HepG2 (cell line): ENCODE results near the gene LANCL3. TPM values are rescaled to one million over a fixed set of nuclear protein-coding genes. Genes with fewer than 3 reads are reported as not detected.

Experiments used
- ATAC-seq: fragments of 200-7000 bp; cut with Tn5 transposase; 3 replicates; pipeline ENCODE4 v1.9.1; 2020; ENCODE audit warnings: mild to moderate bottlenecking, moderate library complexity
- BruUV-seq: library from RNA; stranded (reverse); fragments of 400-500 nt; replicated peaks from 2 replicates; lab custom pipeline; 2021; lab: Mats Ljungman, UMichigan
- CTCF ChIA-PET: fragments of 300-600 bp; formaldehyde crosslinking; extraction: SDS; loops from one replicate; lab custom pipeline; 2021; ENCODE audit warnings: low total read pairs, inconsistent platforms, low intra/inter-chr PET ratio; lab: Yijun Ruan, JAX
- POLR2A ChIA-PET: fragments of 350-600 bp; sonication (Branson Sonifier 250); formaldehyde crosslinking; loops from one replicate; lab custom pipeline; 2020; ENCODE audit warnings: antibody characterized with exemption, inconsistent platforms; lab: Yijun Ruan, JAX
- DNase-seq: peaks from one replicate; pipeline ENCODE4 v3.0.0-alpha.2; 2015; ENCODE audit warnings: low spot score
- FAIRE-seq: peaks from 3 replicates; lab custom pipeline; 2011; peaks lifted over from hg19 to GRCh38; lab: Jason Lieb, UNC
- H2AFZ ChIP-seq: one replicate; pipeline ENCODE4 v1.6.1; 2011; ENCODE audit warnings: low read length, inconsistent platforms
- H3K27ac ChIP-seq: fragments of 300-600 bp; 3 replicates; pipeline ENCODE4 v1.8.0; 2011; ENCODE audit warnings: mixed run types, mild to moderate bottlenecking, mixed read lengths, low read length, inconsistent platforms; ENCODE audit not compliant: insufficient read depth; ENCODE audit errors: extremely low read length
- H3K27me3 ChIP-seq, 2 experiments: fragments of 200-600 bp in 1 of 2; 2 replicates in 1 of 2; 3 replicates in 1 of 2; pipeline versions ENCODE4 v1.6.0 to v1.8.0; 2011; ENCODE audit warnings: low read length in 2 of 2, mild to moderate bottlenecking in 2 of 2, moderate library complexity in 2 of 2, inconsistent platforms in 1 of 2; ENCODE audit not compliant: insufficient read depth in 2 of 2, control insufficient read depth in 1 of 2
- H3K36me3 ChIP-seq, 2 experiments: fragments of 200-600 bp in 1 of 2; replicated peaks in 1 of 2; 2 replicates in 1 of 2; 3 replicates in 1 of 2; pipeline versions ENCODE4 v1.5.1 to v1.8.0; 2011; ENCODE audit warnings: low read length in 2 of 2, inconsistent platforms in 1 of 2; ENCODE audit not compliant: insufficient read depth in 2 of 2, control insufficient read depth in 1 of 2
- H3K4me1 ChIP-seq: 2 replicates; pipeline ENCODE4 v1.5.1; 2012; ENCODE audit warnings: low read length, inconsistent platforms; ENCODE audit not compliant: insufficient read depth
- H3K4me2 ChIP-seq: 2 replicates; pipeline ENCODE4 v1.6.0; 2011; ENCODE audit warnings: low read depth, low read length, inconsistent platforms
- H3K4me3 ChIP-seq, 3 experiments: fragments of 200-600 bp in 1 of 3; sonication (generic), shearing (Covaris generic) in 1 of 3; replicated peaks in 1 of 3; 2 replicates each; pipeline ENCODE4 v1.5.1; 2011 to 2016; ENCODE audit warnings: low read length in 3 of 3, inconsistent platforms in 2 of 3, low read depth in 2 of 3, mild to moderate bottlenecking in 2 of 3, control low read depth in 1 of 3, mixed read lengths in 1 of 3; ENCODE audit not compliant: insufficient read depth in 1 of 3
- H3K79me2 ChIP-seq: one replicate; pipeline ENCODE4 v1.6.1; 2011; ENCODE audit warnings: low read length, inconsistent platforms; ENCODE audit not compliant: insufficient read depth
- H3K9ac ChIP-seq: 2 replicates; pipeline ENCODE4 v1.6.0; 2011; ENCODE audit warnings: mild to moderate bottlenecking, low read depth, low read length, inconsistent platforms; ENCODE audit not compliant: insufficient read depth
- H3K9me3 ChIP-seq: 2 replicates; pipeline ENCODE4 v1.5.1; 2012; ENCODE audit warnings: mild to moderate bottlenecking, low read length
- H4K20me1 ChIP-seq: 2 replicates; pipeline ENCODE4 v1.6.0; 2011; ENCODE audit warnings: inconsistent platforms, mild to moderate bottlenecking, low read length, moderate library complexity; ENCODE audit not compliant: insufficient read depth
- CEBPB ChIP-seq: IDR thresholded peaks from 2 replicates; pipeline ENCODE4 v1.6.1; 2011; ENCODE audit warnings: low read depth, low read length, improper control_type of control experiment, borderline replicate concordance
- NCOR1 ChIP-seq: fragments of 200-600 bp; sonication (generic); IDR thresholded peaks from 2 replicates; pipeline ENCODE4 v1.7.0; 2017; ENCODE audit warnings: antibody characterized with exemption, low read length, borderline replicate concordance
- ZKSCAN8 ChIP-seq: IDR thresholded peaks from 2 replicates; pipeline ENCODE4 v1.6.1; 2016; ENCODE audit warnings: borderline replicate concordance, missing genetic modification reagents, missing compliant biosample characterization
- ZNF10 ChIP-seq: sonication (generic); formaldehyde crosslinking; IDR thresholded peaks from 2 replicates; pipeline ENCODE4 v1.4.0; 2020; ENCODE audit warnings: mild to moderate bottlenecking, low read depth, missing genetic modification reagents, borderline replicate concordance
- ZNF446 ChIP-seq: sonication (generic); formaldehyde crosslinking; IDR thresholded peaks from 2 replicates; pipeline ENCODE4 v1.5.0; 2020; ENCODE audit warnings: mild to moderate bottlenecking, missing genetic modification reagents
- ZNF567 ChIP-seq: sonication (generic); formaldehyde crosslinking; IDR thresholded peaks from 2 replicates; pipeline ENCODE4 v1.8.1; 2023; ENCODE audit warnings: mild to moderate bottlenecking, missing genetic modification reagents, borderline replicate concordance
- ZNF570 ChIP-seq: sonication (generic); formaldehyde crosslinking; IDR thresholded peaks from 2 replicates; pipeline ENCODE4 v1.4.0; 2020; ENCODE audit warnings: mild to moderate bottlenecking, missing genetic modification reagents, borderline replicate concordance
- ZNF607 ChIP-seq: sonication (generic); formaldehyde crosslinking; IDR thresholded peaks from 2 replicates; pipeline ENCODE4 v1.5.1; 2020; ENCODE audit warnings: missing genetic modification reagents, mild to moderate bottlenecking, borderline replicate concordance
- ZNF691 ChIP-seq: sonication (generic); formaldehyde crosslinking; IDR thresholded peaks from 2 replicates; pipeline ENCODE4 v1.4.0; 2020; ENCODE audit warnings: missing genetic modification reagents, low read depth, mild to moderate bottlenecking, borderline replicate concordance
- WGBS: methylation state at CpG from one replicate; pipeline ENCODE4 v1.1.6; 2017; ENCODE audit warnings: low lambda C conversion rate; 5-methylcytosine and 5-hydroxymethylcytosine counted together
- in situ Hi-C: cut with HindIII; loops from 2 replicates; pipeline ENCODE4 v1.10.0; 2017; ENCODE audit warnings: low pct_unique_long_range_greater_than_20kb; ENCODE audit not compliant: extremely low pct_ligation_motif_present
- intact Hi-C: fragments of 100-400 bp; cut with micrococcal nuclease; formaldehyde crosslinking; loops from one replicate; pipeline ENCODE4 v1.10.0; 2022; ENCODE audit not compliant: unreplicated experiment
- polyA plus RNA-seq, 8 experiments: library from polyadenylated mRNA; depleted of rRNA in 3 of 8; stranded (reverse) in 7 of 8; unstranded in 1 of 8; fragments of >200 nt; fragmentation: Illumina TruSeq in 4 of 8; extraction: Trizol in 4 of 8; gene quantifications; 2 replicates each; pipeline versions ENCODE4 v1.2.1 to v1.2.3, GENCODE V29; 2011 to 2016; ENCODE audit warnings: low read depth in 4 of 8, missing spikeins in 1 of 8, mixed read lengths in 1 of 8; ENCODE audit not compliant: insufficient read depth in 1 of 8
- total RNA-seq, 5 experiments: library from RNA; depleted of rRNA; stranded (reverse); fragments of >200 nt; fragmentation: Illumina TruSeq; extraction: Trizol; gene quantifications; 2 replicates each; pipeline ENCODE4 v1.2.3, GENCODE V29; 2016; ENCODE audit warnings: low read depth in 1 of 5
- TF ChIP-seq, protein P1 (sequence below): sonication (generic); formaldehyde crosslinking; IDR thresholded peaks from 2 replicates; pipeline ENCODE4 v1.4.0; 2020; ENCODE audit warnings: missing genetic modification reagents, mild to moderate bottlenecking, borderline replicate concordance
- TF ChIP-seq, protein P2 (sequence below): sonication (generic); formaldehyde crosslinking; IDR thresholded peaks from 2 replicates; pipeline ENCODE4 v1.5.1; 2020; ENCODE audit warnings: missing genetic modification reagents, mild to moderate bottlenecking, borderline replicate concordance

The LANCL3 gene
- total and polyA plus RNA-seq, 2 of the 13 experiments (the other 11 are each of a cell fraction or from before 2014, with no cell fraction given), result not detected

DNA sequence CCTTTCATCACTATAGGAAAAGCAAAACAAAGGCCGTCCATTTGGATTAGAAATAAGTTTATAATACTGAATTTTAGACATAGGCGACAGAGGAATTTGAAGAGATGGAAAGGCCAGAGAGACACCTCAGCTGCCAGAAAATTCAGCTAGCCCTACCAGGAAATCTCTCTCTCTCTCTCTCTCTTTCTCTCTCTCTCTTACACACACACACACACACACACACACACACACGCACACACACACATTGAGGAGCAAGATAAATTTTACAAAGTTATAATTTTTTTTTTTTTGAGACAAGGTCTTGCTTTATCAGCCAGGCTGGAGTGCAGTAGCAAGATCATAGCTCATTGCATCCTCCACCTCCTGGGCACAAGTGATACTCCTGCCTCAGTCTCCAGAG is 115.5 kb downstream of the LANCL3 start (continued):
- TF ChIP-seq ZNF691 (CRISPR knock-in tag) (no peak), NCOR1 (no peak), CEBPB (no peak), ZKSCAN8 (no peak)

DNA sequence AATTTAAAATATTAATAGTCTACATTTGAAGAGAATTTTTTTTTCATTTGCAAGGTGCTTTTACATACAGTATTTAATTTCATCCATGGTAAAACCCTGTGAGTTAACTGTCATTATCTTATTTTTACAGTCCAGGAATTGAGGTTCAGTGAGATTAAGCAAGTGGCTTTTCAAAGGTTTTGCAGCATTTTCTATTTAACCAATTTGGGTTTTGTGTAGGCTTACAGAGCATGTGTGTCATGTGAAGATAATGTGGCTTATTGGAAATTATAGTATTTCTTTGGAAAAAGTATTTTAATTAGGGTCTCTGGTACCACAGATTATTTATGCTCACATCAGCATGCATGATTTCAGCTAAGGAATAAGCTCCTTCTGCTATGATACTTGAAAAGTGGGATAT is 118.7 kb downstream of the LANCL3 start:
- CTCF ChIA-PET, result no interaction called here
- H3K27ac ChIP-seq, result no peak overlapping the region
- FAIRE-seq (no peak), DNase-seq (no peak), ATAC-seq (no peak)
- H3K9ac ChIP-seq, result no peak overlapping the region
- no peaks in the 10 kb centered on the region for H3K9me3 ChIP-seq
- H3K36me3 ChIP-seq, result no peaks in the 10 kb centered on the region
- POLR2A ChIA-PET, result no interaction called here
- H2AFZ ChIP-seq, result no peak overlapping the region
- no peaks in the 10 kb centered on the region for H4K20me1 ChIP-seq
- H3K27me3 ChIP-seq, result no peaks in the 10 kb centered on the region
- no peaks in the 10 kb centered on the region for H3K4me1 ChIP-seq
- intact Hi-C loops (no loop called here), in situ Hi-C loops (no loop called here)
- TF ChIP-seq ZNF570 (no peak), ZNF607 (no peak)
- H3K4me2 ChIP-seq, result no peak overlapping the region
- no peaks in the 10 kb centered on the region for H3K79me2 ChIP-seq
- H3K4me3 ChIP-seq, result no peak overlapping the region
- BruUV-seq, result no TSS peak

DNA sequence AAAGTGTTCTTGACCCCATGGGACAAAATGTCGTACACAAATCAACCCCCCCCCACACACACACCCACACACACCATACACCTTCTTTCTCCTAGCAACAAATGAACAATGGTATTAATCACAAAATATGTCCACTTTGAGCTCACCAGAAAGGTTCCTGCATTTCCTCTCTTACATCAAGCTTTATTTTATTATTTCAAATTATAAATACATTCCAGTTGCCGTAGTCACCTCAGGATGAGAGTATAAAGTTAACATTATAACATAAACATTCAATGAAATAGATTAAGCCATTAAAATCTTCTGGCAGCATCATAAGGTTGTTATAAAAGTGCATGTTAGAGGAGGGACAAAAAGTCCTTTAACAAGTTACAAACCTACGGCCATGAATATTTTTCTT is 121.5 kb downstream of the LANCL3 start:
- Histone ChIP-seq H3K4me3 (no peak overlapping the region), H3K4me2 (no peak overlapping the region), H2AFZ (no peak overlapping the region), H3K36me3 (no peaks in the 10 kb centered on the region), H3K79me2 (no peaks in the 10 kb centered on the region), H3K4me1 (no peaks in the 10 kb centered on the region), H3K27me3 (no peaks in the 10 kb centered on the region), H3K27ac (no peak overlapping the region), H3K9me3 (no peaks in the 10 kb centered on the region), H3K9ac (no peak overlapping the region), H4K20me1 (no peaks in the 10 kb centered on the region)
- ChIA-PET POLR2A (no interaction called here), CTCF (no interaction called here)
- WGBS, result 0% methylated on average over 3 of the region's 3 CpGs
- no peak for ATAC-seq
- DNase-seq, result no peak
- in situ Hi-C loops (no loop called here), intact Hi-C loops (no loop called here)
- FAIRE-seq, result no peak
- BruUV-seq, result no TSS peak
- TF ChIP-seq ZNF446 (CRISPR knock-in tag) (no peak), ZNF567 (CRISPR knock-in tag) (no peak), ZNF10 (CRISPR knock-in tag) (no peak)
- TF ChIP-seq, protein P1, sequence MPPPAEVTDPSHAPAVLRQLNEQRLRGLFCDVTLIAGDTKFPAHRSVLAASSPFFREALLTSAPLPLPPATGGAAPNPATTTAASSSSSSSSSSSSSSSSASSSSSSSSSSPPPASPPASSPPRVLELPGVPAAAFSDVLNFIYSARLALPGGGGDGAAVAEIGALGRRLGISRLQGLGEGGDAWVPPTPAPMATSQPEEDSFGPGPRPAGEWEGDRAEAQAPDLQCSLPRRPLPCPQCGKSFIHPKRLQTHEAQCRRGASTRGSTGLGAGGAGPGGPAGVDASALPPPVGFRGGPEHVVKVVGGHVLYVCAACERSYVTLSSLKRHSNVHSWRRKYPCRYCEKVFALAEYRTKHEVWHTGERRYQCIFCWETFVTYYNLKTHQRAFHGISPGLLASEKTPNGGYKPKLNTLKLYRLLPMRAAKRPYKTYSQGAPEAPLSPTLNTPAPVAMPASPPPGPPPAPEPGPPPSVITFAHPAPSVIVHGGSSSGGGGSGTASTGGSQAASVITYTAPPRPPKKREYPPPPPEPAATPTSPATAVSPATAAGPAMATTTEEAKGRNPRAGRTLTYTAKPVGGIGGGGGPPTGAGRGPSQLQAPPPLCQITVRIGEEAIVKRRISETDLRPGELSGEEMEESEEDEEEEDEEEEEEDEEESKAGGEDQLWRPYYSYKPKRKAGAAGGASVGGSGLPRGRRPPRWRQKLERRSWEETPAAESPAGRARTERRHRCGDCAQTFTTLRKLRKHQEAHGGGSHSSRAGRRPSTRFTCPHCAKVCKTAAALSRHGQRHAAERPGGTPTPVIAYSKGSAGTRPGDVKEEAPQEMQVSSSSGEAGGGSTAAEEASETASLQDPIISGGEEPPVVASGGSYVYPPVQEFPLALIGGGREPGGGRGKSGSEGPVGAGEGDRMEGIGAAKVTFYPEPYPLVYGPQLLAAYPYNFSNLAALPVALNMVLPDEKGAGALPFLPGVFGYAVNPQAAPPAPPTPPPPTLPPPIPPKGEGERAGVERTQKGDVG (CRISPR knock-in tag), result no peak
- TF ChIP-seq, protein P2, sequence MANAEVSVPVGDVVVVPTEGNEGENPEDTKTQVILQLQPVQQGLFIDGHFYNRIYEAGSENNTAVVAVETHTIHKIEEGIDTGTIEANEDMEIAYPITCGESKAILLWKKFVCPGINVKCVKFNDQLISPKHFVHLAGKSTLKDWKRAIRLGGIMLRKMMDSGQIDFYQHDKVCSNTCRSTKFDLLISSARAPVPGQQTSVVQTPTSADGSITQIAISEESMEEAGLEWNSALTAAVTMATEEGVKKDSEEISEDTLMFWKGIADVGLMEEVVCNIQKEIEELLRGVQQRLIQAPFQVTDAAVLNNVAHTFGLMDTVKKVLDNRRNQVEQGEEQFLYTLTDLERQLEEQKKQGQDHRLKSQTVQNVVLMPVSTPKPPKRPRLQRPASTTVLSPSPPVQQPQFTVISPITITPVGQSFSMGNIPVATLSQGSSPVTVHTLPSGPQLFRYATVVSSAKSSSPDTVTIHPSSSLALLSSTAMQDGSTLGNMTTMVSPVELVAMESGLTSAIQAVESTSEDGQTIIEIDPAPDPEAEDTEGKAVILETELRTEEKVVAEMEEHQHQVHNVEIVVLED (CRISPR knock-in tag), result no peak
